Endothelial cell of umbilical vein (primary cell): ENCODE data around the gene PCDH20.

Experiments used
- CTCF ChIP-seq, 2 donors: IDR thresholded peaks; 1 replicate in 1 of 2; 2 replicates in 1 of 2; pipeline ENCODE4 v1.5.1; 2011; ENCODE audit warnings: low read length in 2 of 2, mild to moderate bottlenecking in 2 of 2, moderate library complexity in 2 of 2, control low read depth in 1 of 2, inconsistent platforms in 1 of 2, low read depth in 1 of 2; ENCODE audit not compliant: insufficient read depth in 1 of 2; ENCODE audit errors: extremely low read depth in 1 of 2
- EZH2 ChIP-seq: IDR thresholded peaks from 2 replicates; pipeline ENCODE4 v1.6.1; 2012; ENCODE audit warnings: borderline replicate concordance, low read depth, mild to moderate bottlenecking, moderate library complexity, low read length, inconsistent platforms; ENCODE audit not compliant: severe bottlenecking
- GATA2 ChIP-seq: IDR thresholded peaks from 2 replicates; pipeline ENCODE4 v1.7.0; 2011; ENCODE audit warnings: low read depth, mild to moderate bottlenecking, moderate library complexity, mixed read lengths, low read length; ENCODE audit not compliant: insufficient read length, insufficient read depth
- JUN ChIP-seq: IDR thresholded peaks from 2 replicates; pipeline ENCODE4 v1.6.1; 2011; ENCODE audit warnings: borderline replicate concordance, low read depth; ENCODE audit not compliant: insufficient read length, insufficient read depth
- MYC ChIP-seq: IDR thresholded peaks from one replicate; pipeline ENCODE4 v1.6.1; 2011; ENCODE audit warnings: mild to moderate bottlenecking, low read depth, low read length
- POLR2A ChIP-seq: IDR thresholded peaks from 2 replicates; pipeline ENCODE4 v1.6.1; 2012; ENCODE audit warnings: low read depth, mild to moderate bottlenecking, control low read depth, low read length
- POLR2AphosphoS5 ChIP-seq: IDR thresholded peaks from 2 replicates; pipeline ENCODE4 v1.6.1; 2012; ENCODE audit warnings: low read depth, mild to moderate bottlenecking, control low read depth, low read length, moderate library complexity; ENCODE audit not compliant: insufficient read depth
- TF ChIP-seq, protein P1 (sequence below): IDR thresholded peaks from 2 replicates; pipeline ENCODE4 v1.6.1; 2011; ENCODE audit not compliant: insufficient read depth, insufficient read length

GRCh38 chr13:61391426-61391825 is 24.2 kb downstream of the PCDH20 start:
- no peak for TF ChIP-seq EZH2
- no peak for TF ChIP-seq CTCF (IDR thresholded peaks at IDR 0.05; ENCODE audit: extremely low read depth in 1 of 2, insufficient read depth in 1 of 2, low read depth in 1 of 2, low read length in 2 of 2)
- TF ChIP-seq JUN = no peak
- TF ChIP-seq MYC = no peak
- TF ChIP-seq POLR2AphosphoS5 = no peak
- TF ChIP-seq POLR2A = no peak
- no peak for TF ChIP-seq GATA2
- TF ChIP-seq, protein P1, sequence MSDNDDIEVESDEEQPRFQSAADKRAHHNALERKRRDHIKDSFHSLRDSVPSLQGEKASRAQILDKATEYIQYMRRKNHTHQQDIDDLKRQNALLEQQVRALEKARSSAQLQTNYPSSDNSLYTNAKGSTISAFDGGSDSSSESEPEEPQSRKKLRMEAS = no peak
